Measurements from ENCODE around the gene SUN1.
"Not testable (repeated sequence)": the region's sequence is repeated elsewhere in the genome, so short reads cannot be mapped to it uniquely, and the experiment has no call there.

The SUN1 gene

GRCh38 chr7:803796-804195, 28.5 kb upstream of the SUN1 start:
- POLR2A ChIA-PET; H3K4me1 ChIP-seq (ENCODE audit: control insufficient read depth, insufficient read depth, low read length); H3K36me3 ChIP-seq (ENCODE audit: control insufficient read depth in 2 of 2, insufficient read depth in 1 of 2, low read length in 2 of 2); H3K4me3 ChIP-seq (ENCODE audit: low read depth, low read length); H3K27ac ChIP-seq (ENCODE audit: extremely low read depth, low read depth, low read length); H3K9me3 ChIP-seq (ENCODE audit: control insufficient read depth, insufficient read depth, low read depth, low read length): not testable (repeated sequence)
- peak; percentile 97 for TF ChIP-seq ZNF146 (tag by site-specific recombination; IDR thresholded peaks at IDR 0.05)
- CTCF ChIA-PET: interaction anchor here (0.9 kb wide), 1 partner anchor 17 kb away, joined by 3 read pairs; no protein-coding TSS in a partner anchor

GRCh38 chr7:805261-805660, 27.0 kb upstream of the SUN1 start:
- H3K4me1 ChIP-seq (ENCODE audit: control insufficient read depth, insufficient read depth, low read length): no peaks in the 10 kb centered on the region
- H3K9me3 ChIP-seq (ENCODE audit: control insufficient read depth, insufficient read depth, low read depth, low read length): no peaks in the 10 kb centered on the region
- ChIA-PET POLR2A (interaction anchor here (1.0 kb wide), 1 partner anchor 11 kb away, joined by 3 read pairs; no protein-coding TSS in a partner anchor), CTCF (no interaction called here)
- H3K27ac ChIP-seq (ENCODE audit: extremely low read depth, low read depth, low read length): no peak overlapping the region
- H3K4me3 ChIP-seq (ENCODE audit: low read depth, low read length): no peak overlapping the region
- TF ChIP-seq ZNF335 (tag by site-specific recombination; conservative IDR thresholded peaks at IDR 0.05) (no peak), ZSCAN5A (tag by site-specific recombination; IDR thresholded peaks at IDR 0.05) (no peak), ZIC2 (tag by site-specific recombination; IDR thresholded peaks at IDR 0.05) (no peak), MYNN (tag by site-specific recombination; IDR thresholded peaks at IDR 0.05; ENCODE audit: borderline replicate concordance) (no peak), ZNF830 (tag by site-specific recombination; IDR thresholded peaks at IDR 0.05; ENCODE audit: low read depth) (no peak), ZNF239 (tag by site-specific recombination; IDR thresholded peaks at IDR 0.05) (no peak), KLF10 (tag by site-specific recombination; IDR thresholded peaks at IDR 0.05) (no peak), ZNF660 (tag by site-specific recombination; IDR thresholded peaks at IDR 0.05) (no peak)
- H3K36me3 ChIP-seq (ENCODE audit: control insufficient read depth in 2 of 2, insufficient read depth in 1 of 2, low read length in 2 of 2): no peaks in the 10 kb centered on the region

GRCh38 chr7:815284-816216, 16.7 kb upstream of the SUN1 start:
- peaks cover 10% of the 10 kb centered on the region for H3K4me1 ChIP-seq (ENCODE audit: control insufficient read depth, insufficient read depth, low read length)
- H3K36me3 ChIP-seq (ENCODE audit: control insufficient read depth in 2 of 2, insufficient read depth in 1 of 2, low read length in 2 of 2): no peaks in the 10 kb centered on the region
- CTCF ChIA-PET: no interaction called here
- POLR2A ChIA-PET: interaction anchor here (0.9 to 1.1 kb wide), 3 partner anchors 11 to 26 kb away, joined by 3 to 8 read pairs (median 3); partner anchors contain the start of gene SUN1
- no peaks in the 10 kb centered on the region for H3K9me3 ChIP-seq (ENCODE audit: control insufficient read depth, insufficient read depth, low read depth, low read length)
- no peak overlapping the region for H3K27ac ChIP-seq (ENCODE audit: extremely low read depth, low read depth, low read length)
- peak overlapping the region; percentile 44 for H3K4me3 ChIP-seq (ENCODE audit: low read depth, low read length)
- TF ChIP-seq ZNF114 (tag by site-specific recombination; IDR thresholded peaks at IDR 0.05) (no peak), KLF9 (tag by site-specific recombination; IDR thresholded peaks at IDR 0.05; ENCODE audit: low read depth) (peak; percentile 26; the same call in 1 of the 2 replicates), ZSCAN5A (tag by site-specific recombination; IDR thresholded peaks at IDR 0.05) (no peak), GLIS1 (tag by site-specific recombination; IDR thresholded peaks at IDR 0.05) (peak; percentile 62; the same call in 1 of the 2 replicates), WT1 (tag by site-specific recombination; IDR thresholded peaks at IDR 0.05) (no peak), ZNF202 (tag by site-specific recombination; IDR thresholded peaks at IDR 0.05; ENCODE audit: borderline replicate concordance) (no peak), ZNF658 (tag by site-specific recombination; IDR thresholded peaks at IDR 0.05) (no peak), ZNF23 (tag by site-specific recombination; IDR thresholded peaks at IDR 0.05; ENCODE audit: borderline replicate concordance) (no peak), ZNF132 (tag by site-specific recombination; IDR thresholded peaks at IDR 0.05; ENCODE audit: borderline replicate concordance) (no peak), ZNF600 (tag by site-specific recombination; IDR thresholded peaks at IDR 0.05) (no peak), AEBP2 (tag by site-specific recombination; IDR thresholded peaks at IDR 0.05; ENCODE audit: borderline replicate concordance) (no peak), ZNF274 (IDR thresholded peaks at IDR 0.05; ENCODE audit: low read length) (no peak), ZNF274 (tag by site-specific recombination; IDR thresholded peaks at IDR 0.05; ENCODE audit: borderline replicate concordance) (no peak), GLI4 (tag by site-specific recombination; IDR thresholded peaks at IDR 0.05) (no peak), ZNF138 (tag by site-specific recombination; IDR thresholded peaks at IDR 0.05; ENCODE audit: borderline replicate concordance) (no peak), ZNF26 (tag by site-specific recombination; IDR thresholded peaks at IDR 0.05) (no peak), ZNF664 (tag by site-specific recombination; IDR thresholded peaks at IDR 0.05) (no peak)

Measured in HEK293 (cell line).